Calu3 (cell line): ENCODE measurements around the gene CDKAL1. TPM values are rescaled to one million over a fixed set of nuclear protein-coding genes. Genes with fewer than 3 reads are reported as not detected.

ENCODE experiments used
- BruUV-seq: library from RNA; stranded (reverse); fragments of 400-500 nt; replicated peaks from 2 replicates; lab custom pipeline; 2021; lab: Mats Ljungman, UMichigan
- CTCF ChIA-PET: fragments of 300-600 bp; sonication (Branson Sonifier 250); formaldehyde crosslinking; loops from one replicate; lab custom pipeline; 2022; ENCODE audit warnings: antibody characterized with exemption; lab: Charles Lee
- DNase-seq: peaks from one replicate; pipeline ENCODE4 v3.0.0; 2022
- H3K27ac Mint-ChIP-seq: one replicate; pipeline ENCODE4 v1.8.0; 2022; ENCODE audit warnings: mixed read lengths; ENCODE audit not compliant: unreplicated experiment
- H3K27me3 Mint-ChIP-seq: one replicate; pipeline ENCODE4 v1.8.0; 2022; ENCODE audit warnings: mixed read lengths; ENCODE audit not compliant: unreplicated experiment
- H3K36me3 Mint-ChIP-seq: one replicate; pipeline ENCODE4 v1.8.0; 2022; ENCODE audit warnings: mild to moderate bottlenecking, moderate library complexity, mixed read lengths; ENCODE audit not compliant: insufficient read depth, unreplicated experiment
- H3K4me1 Mint-ChIP-seq: one replicate; pipeline ENCODE4 v1.8.0; 2022; ENCODE audit warnings: mild to moderate bottlenecking, low read depth, mixed read lengths; ENCODE audit not compliant: unreplicated experiment
- H3K4me3 Mint-ChIP-seq: one replicate; pipeline ENCODE4 v1.8.0; 2022; ENCODE audit warnings: mild to moderate bottlenecking, low read depth, moderate library complexity, mixed read lengths; ENCODE audit not compliant: unreplicated experiment
- H3K9me3 Mint-ChIP-seq: one replicate; pipeline ENCODE4 v1.8.0; 2022; ENCODE audit warnings: low read depth, mixed read lengths; ENCODE audit not compliant: unreplicated experiment
- intact Hi-C: fragments of 100-400 bp; cut with micrococcal nuclease; formaldehyde crosslinking; loops from one replicate; pipeline ENCODE4 v1.10.0; 2022; ENCODE audit not compliant: unreplicated experiment
- total RNA-seq: library from RNA; stranded (reverse); gene quantifications from 2 replicates; pipeline ENCODE4 v1.2.3, GENCODE V29; 2022
- TF ChIP-seq, protein P1 (sequence below): fragments of 200-600 bp; IDR thresholded peaks from one replicate; pipeline ENCODE4 v1.8.0; 2022; ENCODE audit warnings: antibody characterized with exemption; ENCODE audit not compliant: unreplicated experiment

CDKAL1 gene
- total RNA-seq, 1 experiment from 2014 or later: 39.6 TPM

DNA sequence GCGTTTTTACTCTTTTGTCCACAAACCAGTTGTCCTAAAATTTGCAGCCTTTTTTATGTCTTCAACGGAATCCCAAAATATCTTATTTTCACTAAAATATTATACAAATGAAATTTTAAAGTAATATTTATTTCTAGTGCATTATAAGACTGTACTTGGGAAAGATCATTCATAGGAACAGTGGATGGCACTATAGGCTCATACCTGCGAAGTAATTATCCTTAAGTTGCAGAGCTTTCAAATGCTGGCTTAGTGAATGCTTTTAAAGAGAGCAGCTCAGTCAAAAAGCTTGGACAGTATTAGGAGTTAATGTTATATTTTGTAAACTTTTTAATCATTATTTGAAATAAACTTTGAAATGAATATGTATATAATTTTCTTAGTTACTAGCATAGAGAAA, 254.9 kb downstream of the CDKAL1 start:
- CTCF ChIA-PET: interaction anchor here (0.6 to 1.5 kb wide), 2 partner anchors 84 to 799 kb away, joined by 3 to 6 read pairs; no protein-coding TSS in a partner anchor
- H3K36me3 Mint-ChIP-seq: no peaks in the 10 kb centered on the region
- intact Hi-C loops: no loop called here
- BruUV-seq: no TSS peak
- no peaks in the 10 kb centered on the region for H3K27me3 Mint-ChIP-seq
- no peaks in the 10 kb centered on the region for H3K4me1 Mint-ChIP-seq
- H3K27ac Mint-ChIP-seq: no peak overlapping the region
- DNase-seq: no peak
- no peaks in the 10 kb centered on the region for H3K9me3 Mint-ChIP-seq
- no peak overlapping the region for H3K4me3 Mint-ChIP-seq
- TF ChIP-seq, protein P1, sequence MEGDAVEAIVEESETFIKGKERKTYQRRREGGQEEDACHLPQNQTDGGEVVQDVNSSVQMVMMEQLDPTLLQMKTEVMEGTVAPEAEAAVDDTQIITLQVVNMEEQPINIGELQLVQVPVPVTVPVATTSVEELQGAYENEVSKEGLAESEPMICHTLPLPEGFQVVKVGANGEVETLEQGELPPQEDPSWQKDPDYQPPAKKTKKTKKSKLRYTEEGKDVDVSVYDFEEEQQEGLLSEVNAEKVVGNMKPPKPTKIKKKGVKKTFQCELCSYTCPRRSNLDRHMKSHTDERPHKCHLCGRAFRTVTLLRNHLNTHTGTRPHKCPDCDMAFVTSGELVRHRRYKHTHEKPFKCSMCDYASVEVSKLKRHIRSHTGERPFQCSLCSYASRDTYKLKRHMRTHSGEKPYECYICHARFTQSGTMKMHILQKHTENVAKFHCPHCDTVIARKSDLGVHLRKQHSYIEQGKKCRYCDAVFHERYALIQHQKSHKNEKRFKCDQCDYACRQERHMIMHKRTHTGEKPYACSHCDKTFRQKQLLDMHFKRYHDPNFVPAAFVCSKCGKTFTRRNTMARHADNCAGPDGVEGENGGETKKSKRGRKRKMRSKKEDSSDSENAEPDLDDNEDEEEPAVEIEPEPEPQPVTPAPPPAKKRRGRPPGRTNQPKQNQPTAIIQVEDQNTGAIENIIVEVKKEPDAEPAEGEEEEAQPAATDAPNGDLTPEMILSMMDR: no peak

DNA sequence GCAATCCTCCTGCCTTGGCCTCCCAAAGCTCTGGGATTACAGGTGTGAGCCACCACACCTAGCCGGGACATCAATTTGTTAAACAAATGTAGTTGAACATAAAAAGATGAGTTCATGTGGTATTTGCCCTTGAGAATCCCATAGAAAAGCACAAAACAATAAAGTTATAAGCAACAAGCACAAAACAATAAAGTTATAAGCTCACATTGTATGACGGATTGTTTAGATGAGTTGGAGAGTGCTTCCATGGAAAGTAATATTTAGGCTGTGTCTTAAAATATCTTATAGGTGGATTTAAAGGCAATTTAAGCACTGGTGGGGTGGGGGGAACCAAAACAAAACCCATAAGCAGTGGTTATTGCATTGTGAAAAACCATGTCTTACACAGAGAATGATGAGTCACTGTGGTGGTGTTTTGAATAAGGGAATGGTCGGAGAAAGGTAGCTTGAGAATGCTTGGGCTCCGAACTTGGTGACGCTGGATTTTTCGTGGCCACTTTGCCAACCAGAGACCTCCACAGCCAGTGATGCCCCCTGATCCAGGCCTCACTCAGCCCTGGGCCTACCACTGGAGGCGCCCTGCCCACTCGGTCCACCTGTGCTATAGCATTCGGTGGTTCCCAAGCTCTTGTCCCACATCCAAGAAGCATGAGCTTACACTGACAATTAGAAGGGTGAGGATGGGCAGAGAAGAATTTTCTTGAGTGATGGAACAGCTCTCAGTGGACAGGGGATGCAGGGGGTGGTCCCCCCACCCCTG, 256.0 kb downstream of the CDKAL1 start:
- no peak overlapping the region for H3K27ac Mint-ChIP-seq
- H3K4me3 Mint-ChIP-seq: no peak overlapping the region
- intact Hi-C loops: no loop called here
- H3K9me3 Mint-ChIP-seq: no peaks in the 10 kb centered on the region
- no peak for DNase-seq
- BruUV-seq: no TSS peak
- H3K27me3 Mint-ChIP-seq: no peaks in the 10 kb centered on the region
- H3K4me1 Mint-ChIP-seq: no peaks in the 10 kb centered on the region
- CTCF ChIA-PET: interaction anchor here (0.6 kb wide), 1 partner anchor 72 kb away, joined by 3 read pairs; no protein-coding TSS in a partner anchor
- H3K36me3 Mint-ChIP-seq: no peaks in the 10 kb centered on the region
- TF ChIP-seq, protein P1: no peak

DNA sequence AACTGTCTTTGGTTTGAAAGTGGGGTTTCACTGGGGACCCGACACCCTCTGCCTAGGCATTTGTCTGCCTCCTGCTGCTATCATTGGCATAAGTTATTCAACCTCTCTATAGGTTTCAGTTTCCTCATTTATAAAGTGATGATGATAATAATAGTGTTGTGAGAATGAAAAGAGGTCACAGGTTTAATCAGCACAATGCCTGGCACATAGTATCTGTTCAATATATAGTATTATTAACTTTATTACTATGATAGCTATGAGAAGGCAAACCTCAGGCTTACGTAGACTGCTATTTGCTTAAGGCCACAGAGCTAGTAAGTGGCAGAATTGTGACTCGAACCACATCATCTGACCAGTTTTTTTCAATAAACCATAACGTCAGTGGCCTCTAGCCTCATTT, 256.8 kb downstream of the CDKAL1 start:
- no peak overlapping the region for H3K4me3 Mint-ChIP-seq
- TF ChIP-seq, protein P1: no peak
- no peaks in the 10 kb centered on the region for H3K27me3 Mint-ChIP-seq
- no peak overlapping the region for H3K27ac Mint-ChIP-seq
- no peaks in the 10 kb centered on the region for H3K4me1 Mint-ChIP-seq
- intact Hi-C loops: no loop called here
- no peak for DNase-seq
- H3K9me3 Mint-ChIP-seq: no peaks in the 10 kb centered on the region
- no TSS peak for BruUV-seq
- no peaks in the 10 kb centered on the region for H3K36me3 Mint-ChIP-seq
- CTCF ChIA-PET: no interaction called here

DNA sequence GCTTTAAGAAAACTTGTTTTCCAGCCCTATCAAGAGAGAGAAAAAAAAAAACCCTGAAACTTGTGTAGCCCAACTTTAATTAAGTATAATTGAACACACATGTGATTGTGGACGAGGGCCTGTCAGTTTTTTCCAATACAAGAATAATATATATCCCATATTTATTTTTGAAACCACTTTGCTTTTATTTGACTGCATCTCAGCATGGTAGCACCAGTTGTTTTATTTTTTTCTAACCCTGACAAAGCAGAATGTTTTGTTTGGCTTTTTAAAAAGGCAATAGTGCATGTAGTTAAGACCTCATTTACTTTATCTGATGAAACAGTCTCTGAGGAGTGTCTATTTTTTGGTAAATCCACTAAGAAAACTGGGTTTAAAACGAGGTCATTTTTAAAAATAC, 257.7 kb downstream of the CDKAL1 start:
- CTCF ChIA-PET: no interaction called here
- Mint-ChIP-seq H3K27me3 (no peaks in the 10 kb centered on the region), H3K36me3 (no peaks in the 10 kb centered on the region), H3K4me1 (no peaks in the 10 kb centered on the region), H3K4me3 (no peak overlapping the region), H3K9me3 (no peaks in the 10 kb centered on the region), H3K27ac (no peak overlapping the region)
- BruUV-seq: no TSS peak
- intact Hi-C loops: no loop called here
- TF ChIP-seq, protein P1: no peak
- no peak for DNase-seq
